DMS53 treated with DMSO at 0.1 percent for 48 hours (cell line): Measurements from ENCODE around the gene OR1L4.

ENCODE experiments used
- DNase-seq: peaks from one replicate; lab custom pipeline; 2025; ENCODE audit not compliant: unreplicated experiment; lab: John Stamatoyannopoulos, UW

The OR1L4 gene

GRCh38 chr9:122723690-122724089 is at the start of gene OR1L4:
Gene OR1L4 (plus strand): TSS chr9:122723990. CDS start chr9:122723990, 0 bp downstream.
- no peak for DNase-seq

- DNase-seq = no peak
These were observed 38.9 kb upstream of the OR1L4 start for GRCh38 chr9:122684851-122685250.

GRCh38 chr9:122695696-122696095 is 28.1 kb upstream of the OR1L4 start:
- no peak for DNase-seq

- DNase-seq = no peak
These were observed 5.8 kb upstream of the OR1L4 start for GRCh38 chr9:122718038-122718437.

- DNase-seq = no peak
These were observed 4.6 kb upstream of the OR1L4 start for GRCh38 chr9:122719218-122719617.

GRCh38 chr9:122742003-122742402 is 18.2 kb downstream of the OR1L4 start, which contains the start of gene OR1L6:
Gene OR1L6 (plus strand): TSS chr9:122742303. CDS start chr9:122749848, 7,545 bp downstream.
- no peak for DNase-seq

- DNase-seq = no peak
These were observed 31.0 kb downstream of the OR1L4 start for GRCh38 chr9:122754825-122755224.

- no peak for DNase-seq
These were observed 44.0 kb downstream of the OR1L4 start for GRCh38 chr9:122767817-122768216.
